MM.1S (cell line): Measurements from ENCODE around the gene NCOA1.

Experiments used
- DNase-seq: peaks from one replicate; pipeline ENCODE4 v3.0.0-alpha.2; 2015
- H2AFZ ChIP-seq: fragments of 300-600 bp; sonication (generic); 2 replicates; pipeline ENCODE4 v1.6.0; 2016; ENCODE audit warnings: antibody characterized with exemption, low read length
- H3F3A ChIP-seq: fragments of 300-600 bp; sonication (generic); 2 replicates; pipeline ENCODE4 v1.6.1; 2016; ENCODE audit warnings: mild to moderate bottlenecking, antibody characterized with exemption, low read length, moderate library complexity, mixed read lengths; ENCODE audit not compliant: insufficient read depth
- H3K27ac ChIP-seq: fragments of 300-600 bp; sonication (generic); 2 replicates; pipeline ENCODE4 v1.5.1; 2016; ENCODE audit warnings: mild to moderate bottlenecking, low read length
- H3K27me3 ChIP-seq: fragments of 300-600 bp; sonication (generic); replicated peaks from 2 replicates; pipeline ENCODE4 v1.6.0; 2016; ENCODE audit warnings: low read length; ENCODE audit not compliant: insufficient read depth
- H3K36me3 ChIP-seq: fragments of 300-600 bp; sonication (generic); replicated peaks from 2 replicates; pipeline ENCODE4 v1.6.1; 2016; ENCODE audit warnings: mild to moderate bottlenecking, low read length, mixed read lengths; ENCODE audit not compliant: insufficient read depth
- H3K4me1 ChIP-seq: fragments of 300-600 bp; sonication (generic); 2 replicates; pipeline ENCODE4 v1.6.1; 2016; ENCODE audit warnings: low read length, mixed read lengths
- H3K4me2 ChIP-seq: fragments of 300-600 bp; sonication (generic); 2 replicates; pipeline ENCODE4 v1.6.0; 2016; ENCODE audit warnings: low read depth, low read length
- H3K4me3 ChIP-seq: fragments of 300-600 bp; sonication (generic); 2 replicates; pipeline ENCODE4 v1.5.1; 2016; ENCODE audit warnings: low read length, mixed read lengths
- H3K79me2 ChIP-seq: fragments of 300-600 bp; sonication (generic); 2 replicates; pipeline ENCODE4 v1.6.1; 2016; ENCODE audit warnings: mixed run types, low read length, mixed read lengths
- H3K9ac ChIP-seq: fragments of 300-600 bp; sonication (generic); 2 replicates; pipeline ENCODE4 v1.6.1; 2016; ENCODE audit warnings: low read length, mixed read lengths
- H3K9me2 ChIP-seq: fragments of 300-600 bp; sonication (generic); replicated peaks from 2 replicates; pipeline ENCODE4 v1.6.1; 2016; ENCODE audit warnings: mild to moderate bottlenecking, low read length, mixed read lengths; ENCODE audit not compliant: insufficient read depth
- H3K9me3 ChIP-seq: fragments of 300-600 bp; sonication (generic); replicated peaks from 2 replicates; pipeline ENCODE4 v1.6.1; 2016; ENCODE audit warnings: mild to moderate bottlenecking, low read length, mixed read lengths; ENCODE audit not compliant: insufficient read depth
- H4K20me1 ChIP-seq: fragments of 300-600 bp; sonication (generic); 2 replicates; pipeline ENCODE4 v1.6.1; 2016; ENCODE audit warnings: mild to moderate bottlenecking, low read length, moderate library complexity, mixed read lengths; ENCODE audit not compliant: insufficient read depth
- EZH2 ChIP-seq: fragments of 300-600 bp; sonication (generic); optimal IDR thresholded peaks from 2 replicates; pipeline ENCODE3; 2017; ENCODE audit warnings: low read depth, mild to moderate bottlenecking, antibody characterized with exemption, low read length, mixed read lengths
- EZH2phosphoT487 ChIP-seq: fragments of 300-600 bp; sonication (generic); IDR thresholded peaks from 2 replicates; pipeline ENCODE4 v1.6.1; 2018; ENCODE audit warnings: antibody characterized with exemption, low read length
- TF ChIP-seq, protein P1 (sequence below): fragments of 300-600 bp; sonication (generic); IDR thresholded peaks from 2 replicates; pipeline ENCODE4 v1.5.1; 2016; ENCODE audit warnings: antibody characterized with exemption, low read length, mixed read lengths

Gene NCOA1

DNA sequence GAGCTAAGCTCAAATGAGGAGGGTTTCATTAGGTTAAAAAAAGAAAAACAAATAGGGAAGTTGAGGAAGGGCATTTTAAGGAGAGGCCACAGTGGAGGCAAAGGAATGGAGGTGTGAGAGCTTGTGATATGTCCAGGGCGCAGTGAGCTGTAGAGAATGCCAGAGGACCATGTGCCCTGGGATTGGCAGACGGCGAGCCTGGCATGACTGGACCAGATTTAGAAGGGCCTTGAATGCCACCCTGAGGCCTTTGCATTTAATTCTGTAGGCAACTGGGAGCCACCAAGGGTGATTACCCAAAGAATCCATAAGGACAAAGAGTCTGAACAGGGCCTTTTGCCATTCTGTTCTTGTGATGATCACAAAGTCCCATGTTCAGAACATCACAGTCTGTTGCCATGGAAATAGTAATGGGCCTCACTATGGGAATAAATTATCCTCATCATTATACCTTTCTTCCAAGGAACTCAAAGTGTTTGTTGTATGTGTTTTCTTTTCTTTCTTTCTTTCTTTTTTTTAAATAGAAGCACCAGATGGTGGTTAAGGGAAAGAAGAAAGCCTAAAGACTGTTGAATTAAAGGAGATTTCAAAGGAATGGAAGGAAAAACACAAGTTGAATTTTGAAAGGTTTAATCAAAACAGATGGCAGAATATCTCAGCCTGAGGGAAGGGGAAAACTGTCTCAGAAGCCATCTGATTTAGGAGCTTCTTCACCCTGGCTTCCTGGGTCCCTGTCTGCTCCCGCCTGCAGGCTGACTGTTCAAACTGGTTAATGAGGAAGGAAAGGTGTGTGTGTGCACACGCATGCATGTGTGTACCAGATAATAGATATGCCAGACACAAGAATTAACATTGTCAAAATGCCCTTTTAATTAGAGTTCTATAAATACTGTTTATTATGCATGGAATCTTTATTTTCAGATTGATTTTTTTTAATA, 31.6 kb upstream of the NCOA1 start:
- H3K9ac ChIP-seq = no peak overlapping the region
- H2AFZ ChIP-seq = no peak overlapping the region
- no peaks in the 10 kb centered on the region for H3K9me3 ChIP-seq
- H3K27me3 ChIP-seq = no peaks in the 10 kb centered on the region
- H3K4me2 ChIP-seq = no peak overlapping the region
- H3K27ac ChIP-seq = no peak overlapping the region
- H3F3A ChIP-seq = no peaks in the 10 kb centered on the region
- H3K4me1 ChIP-seq = no peaks in the 10 kb centered on the region
- no peaks in the 10 kb centered on the region for H3K9me2 ChIP-seq
- H4K20me1 ChIP-seq = no peaks in the 10 kb centered on the region
- TF ChIP-seq EZH2 = no peak
- no peak for TF ChIP-seq EZH2phosphoT487
- TF ChIP-seq, protein P1, sequence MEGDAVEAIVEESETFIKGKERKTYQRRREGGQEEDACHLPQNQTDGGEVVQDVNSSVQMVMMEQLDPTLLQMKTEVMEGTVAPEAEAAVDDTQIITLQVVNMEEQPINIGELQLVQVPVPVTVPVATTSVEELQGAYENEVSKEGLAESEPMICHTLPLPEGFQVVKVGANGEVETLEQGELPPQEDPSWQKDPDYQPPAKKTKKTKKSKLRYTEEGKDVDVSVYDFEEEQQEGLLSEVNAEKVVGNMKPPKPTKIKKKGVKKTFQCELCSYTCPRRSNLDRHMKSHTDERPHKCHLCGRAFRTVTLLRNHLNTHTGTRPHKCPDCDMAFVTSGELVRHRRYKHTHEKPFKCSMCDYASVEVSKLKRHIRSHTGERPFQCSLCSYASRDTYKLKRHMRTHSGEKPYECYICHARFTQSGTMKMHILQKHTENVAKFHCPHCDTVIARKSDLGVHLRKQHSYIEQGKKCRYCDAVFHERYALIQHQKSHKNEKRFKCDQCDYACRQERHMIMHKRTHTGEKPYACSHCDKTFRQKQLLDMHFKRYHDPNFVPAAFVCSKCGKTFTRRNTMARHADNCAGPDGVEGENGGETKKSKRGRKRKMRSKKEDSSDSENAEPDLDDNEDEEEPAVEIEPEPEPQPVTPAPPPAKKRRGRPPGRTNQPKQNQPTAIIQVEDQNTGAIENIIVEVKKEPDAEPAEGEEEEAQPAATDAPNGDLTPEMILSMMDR = no peak
- no peaks in the 10 kb centered on the region for H3K36me3 ChIP-seq
- DNase-seq = no peak
- no peak overlapping the region for H3K4me3 ChIP-seq
- no peaks in the 10 kb centered on the region for H3K79me2 ChIP-seq

- no peaks in the 10 kb centered on the region for H3K4me1 ChIP-seq
- no peak for DNase-seq
- no peaks in the 10 kb centered on the region for H3K27me3 ChIP-seq
These were observed 29.4 kb upstream of the NCOA1 start for GRCh38 chr2:24461685-24462084.

GRCh38 chr2:24463271-24463670, 27.8 kb upstream of the NCOA1 start:
- H2AFZ ChIP-seq = no peak overlapping the region
- H3K9me3 ChIP-seq = no peaks in the 10 kb centered on the region
- H3K4me1 ChIP-seq = no peaks in the 10 kb centered on the region
- H3K9ac ChIP-seq = no peak overlapping the region
- no peak overlapping the region for H3K4me2 ChIP-seq
- H3F3A ChIP-seq = no peaks in the 10 kb centered on the region
- no peak overlapping the region for H3K27ac ChIP-seq
- no peaks in the 10 kb centered on the region for H4K20me1 ChIP-seq
- no peaks in the 10 kb centered on the region for H3K79me2 ChIP-seq
- H3K27me3 ChIP-seq = no peaks in the 10 kb centered on the region
- no peaks in the 10 kb centered on the region for H3K9me2 ChIP-seq
- no peak overlapping the region for H3K4me3 ChIP-seq
- H3K36me3 ChIP-seq = no peaks in the 10 kb centered on the region
- TF ChIP-seq EZH2phosphoT487 (no peak), EZH2 (no peak)
- TF ChIP-seq, protein P1 = no peak
- no peak for DNase-seq

More at GRCh38 chr2:24461685-24462084, 29.4 kb upstream of the NCOA1 start:
- TF ChIP-seq, protein P1 = no peak
- TF ChIP-seq EZH2 (no peak), EZH2phosphoT487 (no peak)
- Histone ChIP-seq H3K9ac (no peak overlapping the region), H3K36me3 (no peaks in the 10 kb centered on the region), H3K4me2 (no peak overlapping the region), H3K79me2 (no peaks in the 10 kb centered on the region), H2AFZ (no peak overlapping the region), H3K27ac (no peak overlapping the region), H3K4me3 (no peak overlapping the region), H3F3A (no peaks in the 10 kb centered on the region), H3K9me3 (no peaks in the 10 kb centered on the region), H3K9me2 (no peaks in the 10 kb centered on the region), H4K20me1 (no peaks in the 10 kb centered on the region)
